Erythroblast (primary cell): ENCODE data around the gene UNC79.

ENCODE experiments used
- DNase-seq, 2 experiments: peaks; one replicate each; lab custom pipeline; 2025; lab: John Stamatoyannopoulos, UW
- GATA1 ChIP-seq: IDR thresholded peaks from 2 replicates; pipeline ENCODE4 v1.6.1; 2011; ENCODE audit warnings: low read depth, mild to moderate bottlenecking, control low read depth, low read length, moderate library complexity
- POLR2A ChIP-seq: IDR thresholded peaks from 2 replicates; pipeline ENCODE4 v1.6.1; 2011; ENCODE audit warnings: mild to moderate bottlenecking, low read length

UNC79 gene

GRCh38 chr14:93638790-93639189 lies 208.1 kb downstream of the UNC79 start:
- no peak for TF ChIP-seq POLR2A
- TF ChIP-seq GATA1 = no peak
- no peak for DNase-seq

- TF ChIP-seq GATA1 = no peak
- TF ChIP-seq POLR2A = no peak
- no peak for DNase-seq
These were observed 212.4 kb downstream of the UNC79 start for GRCh38 chr14:93643127-93643526.

GRCh38 chr14:93643676-93644075 lies 212.9 kb downstream of the UNC79 start:
- DNase-seq = no peak
- TF ChIP-seq POLR2A (no peak), GATA1 (no peak)

GRCh38 chr14:93645200-93645599 lies 214.5 kb downstream of the UNC79 start:
- TF ChIP-seq GATA1 = no peak
- TF ChIP-seq POLR2A = no peak
- DNase-seq = no peak

GRCh38 chr14:93648440-93649168 lies 217.9 kb downstream of the UNC79 start:
- DNase-seq = peak; percentile 7 to 17
- no peak for TF ChIP-seq GATA1
- TF ChIP-seq POLR2A = no peak

GRCh38 chr14:93654599-93654998 lies 223.9 kb downstream of the UNC79 start:
- TF ChIP-seq GATA1 (no peak), POLR2A (no peak)

GRCh38 chr14:93655078-93655750 lies 224.5 kb downstream of the UNC79 start:
- DNase-seq = peak; percentile 21 to 61
- TF ChIP-seq POLR2A = no peak
- no peak for TF ChIP-seq GATA1

More at GRCh38 chr14:93654599-93654998, 223.9 kb downstream of the UNC79 start:
- DNase-seq = no peak

- TF ChIP-seq POLR2A (no peak), GATA1 (no peak)
- DNase-seq = no peak
These were observed 227.1 kb downstream of the UNC79 start for GRCh38 chr14:93657875-93658274.

GRCh38 chr14:93663317-93663716 lies 232.6 kb downstream of the UNC79 start:
- DNase-seq = no peak
- TF ChIP-seq GATA1 (no peak), POLR2A (no peak)

- no peak for TF ChIP-seq POLR2A
- no peak for TF ChIP-seq GATA1
These were observed 234.4 kb downstream of the UNC79 start for GRCh38 chr14:93665169-93665568.

GRCh38 chr14:93669632-93670031 lies 238.9 kb downstream of the UNC79 start:
- DNase-seq = no peak
- TF ChIP-seq POLR2A (no peak), GATA1 (no peak)

More at GRCh38 chr14:93665169-93665568, 234.4 kb downstream of the UNC79 start:
- no peak for DNase-seq

- TF ChIP-seq GATA1 (no peak), POLR2A (no peak)
- DNase-seq = no peak
These were observed 243.6 kb downstream of the UNC79 start for GRCh38 chr14:93674343-93674742.

GRCh38 chr14:93675651-93676050 lies 244.9 kb downstream of the UNC79 start:
- no peak for DNase-seq
- no peak for TF ChIP-seq GATA1
- no peak for TF ChIP-seq POLR2A

GRCh38 chr14:93676416-93676958 lies 245.7 kb downstream of the UNC79 start:
- TF ChIP-seq GATA1 = no peak
- no peak for TF ChIP-seq POLR2A
- DNase-seq = no peak

- TF ChIP-seq GATA1 (no peak), POLR2A (no peak)
- no peak for DNase-seq
These were observed 251.7 kb downstream of the UNC79 start for GRCh38 chr14:93682459-93682858.
